ENCODE results near the gene HOOK1.

DNA sequence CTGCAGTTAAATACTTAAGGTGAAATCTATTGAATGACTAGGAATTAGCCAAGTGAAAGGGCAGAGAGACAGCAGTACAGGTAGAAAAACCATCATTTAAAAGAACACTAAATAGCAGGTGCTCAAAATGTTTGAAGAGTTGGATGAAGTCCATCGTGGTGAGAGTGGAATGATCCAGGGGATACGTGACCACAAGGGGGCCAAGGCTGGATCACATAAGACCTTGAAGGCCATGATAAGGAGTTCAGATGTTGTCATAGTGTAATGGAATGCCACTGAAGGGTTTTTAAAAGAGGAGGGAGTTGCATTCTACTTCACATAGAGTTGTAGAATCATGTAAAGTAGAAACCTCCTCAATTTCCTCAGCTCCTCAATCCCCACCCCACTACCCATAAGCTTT, 34.8 kb upstream of the HOOK1 start:
- TF ChIP-seq, protein P1, sequence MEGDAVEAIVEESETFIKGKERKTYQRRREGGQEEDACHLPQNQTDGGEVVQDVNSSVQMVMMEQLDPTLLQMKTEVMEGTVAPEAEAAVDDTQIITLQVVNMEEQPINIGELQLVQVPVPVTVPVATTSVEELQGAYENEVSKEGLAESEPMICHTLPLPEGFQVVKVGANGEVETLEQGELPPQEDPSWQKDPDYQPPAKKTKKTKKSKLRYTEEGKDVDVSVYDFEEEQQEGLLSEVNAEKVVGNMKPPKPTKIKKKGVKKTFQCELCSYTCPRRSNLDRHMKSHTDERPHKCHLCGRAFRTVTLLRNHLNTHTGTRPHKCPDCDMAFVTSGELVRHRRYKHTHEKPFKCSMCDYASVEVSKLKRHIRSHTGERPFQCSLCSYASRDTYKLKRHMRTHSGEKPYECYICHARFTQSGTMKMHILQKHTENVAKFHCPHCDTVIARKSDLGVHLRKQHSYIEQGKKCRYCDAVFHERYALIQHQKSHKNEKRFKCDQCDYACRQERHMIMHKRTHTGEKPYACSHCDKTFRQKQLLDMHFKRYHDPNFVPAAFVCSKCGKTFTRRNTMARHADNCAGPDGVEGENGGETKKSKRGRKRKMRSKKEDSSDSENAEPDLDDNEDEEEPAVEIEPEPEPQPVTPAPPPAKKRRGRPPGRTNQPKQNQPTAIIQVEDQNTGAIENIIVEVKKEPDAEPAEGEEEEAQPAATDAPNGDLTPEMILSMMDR (IDR thresholded peaks at IDR 0.05): no peak
- no peak for TF ChIP-seq POLR2A (IDR thresholded peaks at IDR 0.05)
- no peak for TF ChIP-seq EP300 (IDR thresholded peaks at IDR 0.05)
